GM12892 (cell line): ENCODE data around the gene DPH7.

Source experiments
- POLR2A ChIP-seq: IDR thresholded peaks from 2 replicates; pipeline ENCODE4 v1.6.1; 2011; ENCODE audit warnings: low read depth, low read length, control low read depth
- POLR2AphosphoS5 ChIP-seq: IDR thresholded peaks from 2 replicates; pipeline ENCODE4 v1.6.1; 2011; ENCODE audit warnings: low read depth, low read length, control low read depth

GRCh38 chr9:137604345-137605086 is 25.8 kb upstream of the DPH7 start:
- no peak for TF ChIP-seq POLR2A
- TF ChIP-seq POLR2AphosphoS5 = no peak
